SK-N-SH (cell line): ENCODE data around the gene CD300H.
"Not testable (repeated sequence)": the region's sequence is repeated elsewhere in the genome, so short reads cannot be mapped to it uniquely, and the experiment has no call there.

Experiments
- CTCF ChIP-seq: fragments of 200-600 bp; sonication (generic); IDR thresholded peaks from 2 replicates; pipeline ENCODE4 v1.6.1; 2017; ENCODE audit warnings: antibody characterized with exemption, mild to moderate bottlenecking, moderate library complexity
- ELF1 ChIP-seq: IDR thresholded peaks from 2 replicates; pipeline ENCODE4 v1.4.0; 2012
- EP300 ChIP-seq, 2 experiments: IDR thresholded peaks; 2 replicates each; pipeline versions ENCODE4 v1.4.0 to v1.6.1; 2012; ENCODE audit warnings: borderline replicate concordance in 1 of 2, low read depth in 1 of 2, low read length in 1 of 2
- EZH2phosphoT487 ChIP-seq: fragments of 200-600 bp; sonication (generic); IDR thresholded peaks from 2 replicates; pipeline ENCODE4 v1.6.1; 2017; ENCODE audit warnings: low read depth, mixed run types, mild to moderate bottlenecking, antibody characterized with exemption, moderate library complexity, borderline replicate concordance
- MEF2A ChIP-seq: IDR thresholded peaks from 2 replicates; pipeline ENCODE4 v1.4.0; 2012; ENCODE audit warnings: low read depth, borderline replicate concordance
- POLR2AphosphoS5 ChIP-seq: IDR thresholded peaks from 2 replicates; pipeline ENCODE4 v1.6.1; 2012; ENCODE audit warnings: low read depth, low read length
- RCOR1 ChIP-seq: fragments of 150-350 bp; IDR thresholded peaks from 2 replicates; pipeline ENCODE4 v1.6.1; 2017; ENCODE audit warnings: antibody characterized with exemption, low read length
- RXRA ChIP-seq: IDR thresholded peaks from 2 replicates; pipeline ENCODE4 v1.4.0; 2012; ENCODE audit warnings: low read depth, mild to moderate bottlenecking, borderline replicate concordance
- SIN3A ChIP-seq: IDR thresholded peaks from 2 replicates; pipeline ENCODE4 v1.6.1; 2012; ENCODE audit warnings: low read depth, mild to moderate bottlenecking, low read length, moderate library complexity, borderline replicate concordance
- TAF1 ChIP-seq: IDR thresholded peaks from 2 replicates; pipeline ENCODE4 v1.6.1; 2012; ENCODE audit warnings: low read depth, mild to moderate bottlenecking, low read length, moderate library complexity, borderline replicate concordance
- TCF12 ChIP-seq: IDR thresholded peaks from 2 replicates; pipeline ENCODE4 v1.4.0; 2012
- TEAD4 ChIP-seq: IDR thresholded peaks from 2 replicates; pipeline ENCODE4 v1.4.0; 2012; ENCODE audit warnings: mild to moderate bottlenecking, borderline replicate concordance; ENCODE audit not compliant: insufficient read depth
- USF1 ChIP-seq: IDR thresholded peaks from 2 replicates; pipeline ENCODE4 v1.4.0; 2012; ENCODE audit warnings: low read depth, borderline replicate concordance

- not testable (repeated sequence) for TF ChIP-seq SIN3A; CTCF; MEF2A; ELF1; TEAD4; TAF1; RXRA; TCF12; POLR2AphosphoS5; EZH2phosphoT487; USF1; EP300 (IDR thresholded peaks at IDR 0.05; ENCODE audit: borderline replicate concordance in 1 of 2, low read depth in 1 of 2, low read length in 1 of 2); RCOR1
Observed at GRCh38 chr17:74518413-74518981, 48.8 kb downstream of the CD300H start.
